GM23248 (cell line): ENCODE measurements around the gene MPC1.

Source experiments
- EZH2 ChIP-seq: fragments of 200-600 bp; sonication (generic); IDR thresholded peaks from 2 replicates; pipeline ENCODE4 v1.6.1; 2018; ENCODE audit warnings: antibody characterized with exemption, mild to moderate bottlenecking; ENCODE audit not compliant: insufficient read depth, poor library complexity, severe bottlenecking
- EZH2phosphoT487 ChIP-seq: fragments of 200-600 bp; sonication (generic); IDR thresholded peaks from 2 replicates; pipeline ENCODE4 v1.6.1; 2018; ENCODE audit warnings: antibody characterized with exemption, moderate library complexity, mild to moderate bottlenecking, low read depth; ENCODE audit not compliant: insufficient read depth

DNA sequence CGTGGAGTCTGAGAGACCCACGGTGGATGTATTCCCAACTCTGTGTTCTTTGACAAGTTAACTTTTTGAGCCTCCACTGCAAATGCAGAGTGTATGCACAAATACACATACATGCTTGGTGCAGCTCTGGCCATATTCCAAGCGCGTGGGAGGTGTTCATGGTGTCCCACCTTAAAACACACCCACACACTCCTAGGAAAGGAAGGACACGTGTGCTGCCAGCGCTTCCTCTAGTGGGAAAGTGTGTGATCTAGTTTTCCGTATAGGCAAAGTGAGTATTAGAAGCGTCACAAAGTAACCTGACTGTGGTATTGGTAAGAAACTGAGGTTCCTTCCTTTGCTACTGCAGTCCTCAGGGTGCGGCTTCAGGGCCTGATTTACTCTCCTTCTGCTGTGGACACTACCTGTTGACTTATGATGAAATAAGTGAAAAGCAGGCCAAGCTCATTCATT lies 36.0 kb upstream of the MPC1 start:
- no peak for TF ChIP-seq EZH2
- TF ChIP-seq EZH2phosphoT487 = no peak
